Measurements from ENCODE around the gene ADAMTS2. TPM values are rescaled to one million over a fixed set of nuclear protein-coding genes. Genes with fewer than 3 reads are reported as not detected.

The ADAMTS2 gene
- total and polyA plus RNA-seq, 4 donors: 4.8 to 49.8 (median 32.0) TPM

DNA sequence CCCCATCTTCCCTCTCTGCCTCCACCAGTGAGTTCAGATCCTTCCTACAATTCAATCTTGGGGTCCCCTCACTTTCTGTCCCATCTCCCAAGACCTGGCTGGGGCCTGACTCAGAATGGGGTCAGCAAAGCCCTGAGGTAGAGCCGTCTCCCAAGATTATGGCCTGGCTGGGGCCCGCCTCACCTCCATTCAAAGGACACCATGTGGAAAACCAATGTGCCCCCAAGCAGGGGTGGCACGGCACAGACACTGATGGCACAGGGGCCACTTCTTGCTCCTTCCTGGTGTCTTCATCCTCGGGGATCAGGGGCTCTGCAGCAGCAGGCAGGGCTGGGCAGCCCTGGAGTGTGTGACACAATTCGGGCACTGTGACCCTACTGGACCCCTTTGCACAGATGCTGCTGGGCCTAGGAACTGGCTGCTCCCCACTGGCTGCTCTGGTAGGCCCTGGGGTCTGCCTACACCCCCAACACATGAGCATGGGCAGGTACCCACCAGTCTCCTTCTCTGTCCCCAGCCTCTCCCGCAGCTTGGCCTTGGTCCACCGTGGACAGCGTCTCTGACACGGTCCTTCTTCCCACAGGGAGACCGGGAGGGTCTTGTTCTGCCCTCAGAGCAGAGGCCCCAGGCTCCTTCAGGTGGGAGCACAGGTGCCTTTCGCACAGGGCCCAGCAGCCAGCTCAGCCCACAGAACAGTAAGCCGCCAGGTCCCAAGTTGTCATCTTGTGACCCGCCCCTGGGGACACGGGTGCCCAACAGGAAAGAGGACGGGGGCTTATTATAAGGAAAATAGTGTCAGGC is 89.5 kb downstream of the ADAMTS2 start:
- no peak for DNase-seq
- Histone ChIP-seq H3K36me3 (ENCODE audit: control insufficient read depth in 1 of 2, insufficient read depth in 2 of 2, low read length in 1 of 2) (no peaks in the 10 kb centered on the region), H3K9me3 (ENCODE audit: control insufficient read depth, low read length) (no peaks in the 10 kb centered on the region), H3K27ac (ENCODE audit: low read depth in 1 of 2, low read length in 2 of 2) (no peak overlapping the region), H3K27me3 (ENCODE audit: control insufficient read depth in 1 of 2, insufficient read depth in 2 of 2, low read length in 1 of 2) (no peaks in the 10 kb centered on the region), H3K4me3 (ENCODE audit: low read length in 2 of 2) (no peak overlapping the region), H3K4me1 (ENCODE audit: control insufficient read depth in 1 of 2, insufficient read depth in 2 of 2, low read length in 2 of 2) (no peaks in the 10 kb centered on the region)
- no peak for ATAC-seq (ENCODE audit: low FRiP score)
- intact Hi-C loops (cut with DNase I): no loop called here
- WGBS, 2 donors: 95 to 96% methylated on average over 15 of the region's 15 CpGs

DNA sequence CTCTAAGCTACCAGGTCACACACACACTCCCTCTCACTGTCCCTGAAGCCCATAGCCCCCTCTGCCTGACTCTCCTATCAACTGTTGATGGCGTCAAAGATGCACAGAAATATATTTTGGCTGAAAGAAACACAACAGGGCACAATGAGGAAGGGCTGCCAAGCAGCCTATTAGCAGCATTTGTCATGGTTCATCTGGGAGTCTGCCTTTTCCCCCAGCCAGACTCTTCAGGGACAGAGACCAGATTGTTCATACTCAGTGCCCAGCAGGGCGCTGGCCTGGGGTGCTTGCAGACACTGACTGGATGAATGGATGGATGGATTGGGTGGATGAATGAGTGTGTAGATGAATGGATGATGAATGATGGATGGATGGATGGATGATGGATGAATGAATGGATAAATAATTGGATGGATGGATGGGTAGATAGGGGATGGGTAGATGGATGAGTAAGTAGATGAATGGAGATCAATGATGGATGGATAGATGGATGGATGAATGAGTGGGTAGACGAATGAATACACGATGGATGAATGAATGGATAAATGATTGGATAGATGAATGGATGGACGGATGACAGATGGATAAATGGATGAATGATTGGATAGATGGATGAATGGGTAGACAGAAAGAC is 90.5 kb downstream of the ADAMTS2 start:
- DNase-seq (no peak), ATAC-seq (ENCODE audit: low FRiP score) (no peak)
- Histone ChIP-seq H3K4me1 (ENCODE audit: control insufficient read depth in 1 of 2, insufficient read depth in 2 of 2, low read length in 2 of 2) (no peaks in the 10 kb centered on the region), H3K9me3 (ENCODE audit: control insufficient read depth, low read length) (no peaks in the 10 kb centered on the region), H3K36me3 (ENCODE audit: control insufficient read depth in 1 of 2, insufficient read depth in 2 of 2, low read length in 1 of 2) (no peaks in the 10 kb centered on the region), H3K4me3 (ENCODE audit: low read length in 2 of 2) (no peak overlapping the region), H3K27ac (ENCODE audit: low read depth in 1 of 2, low read length in 2 of 2) (no peak overlapping the region), H3K27me3 (ENCODE audit: control insufficient read depth in 1 of 2, insufficient read depth in 2 of 2, low read length in 1 of 2) (no peaks in the 10 kb centered on the region)
- intact Hi-C loops (cut with DNase I): no loop called here
- 98 to 99% methylated on average over 5 of the region's 5 CpGs for WGBS, 2 donors

DNA sequence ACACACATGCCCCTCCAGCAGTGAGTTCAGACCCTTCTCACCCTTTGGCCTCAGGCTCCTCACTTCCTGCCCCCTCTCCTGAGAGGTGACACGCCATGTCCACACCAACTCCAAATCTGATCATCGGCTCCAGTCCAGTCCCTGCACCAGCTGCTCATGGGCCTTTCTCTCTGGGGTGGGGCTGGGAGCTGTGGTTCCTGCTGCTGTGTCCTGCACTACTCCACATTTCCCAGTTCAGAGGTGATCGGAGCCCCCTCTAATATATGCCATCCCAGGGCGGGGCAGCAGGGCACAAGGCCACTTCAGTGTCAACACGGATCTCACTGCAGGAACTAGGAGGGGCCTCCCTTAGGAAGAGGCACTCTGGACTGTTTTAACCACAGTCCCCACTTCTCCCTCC is 91.5 kb downstream of the ADAMTS2 start:
- no peaks in the 10 kb centered on the region for H3K9me3 ChIP-seq (ENCODE audit: control insufficient read depth, low read length)
- intact Hi-C loops (cut with DNase I): no loop called here
- WGBS, 2 donors: 91% methylated on average over 5 of the region's 5 CpGs
- H3K36me3 ChIP-seq (ENCODE audit: control insufficient read depth in 1 of 2, insufficient read depth in 2 of 2, low read length in 1 of 2): no peaks in the 10 kb centered on the region
- no peaks in the 10 kb centered on the region for H3K4me1 ChIP-seq (ENCODE audit: control insufficient read depth in 1 of 2, insufficient read depth in 2 of 2, low read length in 2 of 2)
- DNase-seq (no peak), ATAC-seq (ENCODE audit: low FRiP score) (no peak)
- H3K4me3 ChIP-seq (ENCODE audit: low read length in 2 of 2): no peak overlapping the region
- H3K27me3 ChIP-seq (ENCODE audit: control insufficient read depth in 1 of 2, insufficient read depth in 2 of 2, low read length in 1 of 2): no peaks in the 10 kb centered on the region
- H3K27ac ChIP-seq (ENCODE audit: low read depth in 1 of 2, low read length in 2 of 2): no peak overlapping the region

DNA sequence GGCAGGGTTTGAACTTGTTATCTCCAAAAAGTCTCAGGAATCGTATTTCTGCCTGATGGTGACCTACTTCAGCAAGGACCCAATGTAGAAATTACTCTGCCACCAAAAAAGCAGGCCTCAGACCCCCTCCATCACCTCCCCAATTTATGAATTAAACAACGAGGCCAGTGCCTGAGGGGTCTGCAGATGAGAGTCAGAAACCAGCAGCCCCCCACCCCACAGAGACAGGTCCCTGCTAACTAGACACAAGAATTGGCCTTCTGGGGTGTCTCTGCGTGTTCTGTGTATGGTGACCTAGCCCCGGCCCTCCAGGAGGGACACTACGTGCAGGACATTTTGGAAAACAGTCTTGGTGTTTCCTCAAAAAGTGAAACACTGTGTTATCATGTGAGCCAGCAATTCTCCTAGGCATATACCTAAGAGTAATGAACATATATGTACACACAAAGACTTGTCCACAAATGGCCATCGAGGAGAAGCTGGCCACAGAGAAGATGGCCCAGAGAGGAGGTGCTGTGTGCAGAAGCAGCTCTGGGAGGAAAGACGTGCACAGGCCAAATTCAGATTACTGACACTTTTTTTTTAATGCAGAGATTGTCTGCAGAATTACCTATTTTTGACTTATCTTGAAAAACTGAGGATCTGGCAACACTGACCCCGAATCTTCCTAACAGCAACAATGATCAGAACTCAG is 93.8 kb downstream of the ADAMTS2 start:
- DNase-seq (no peak), ATAC-seq (ENCODE audit: low FRiP score) (no peak)
- Histone ChIP-seq H3K4me1 (ENCODE audit: control insufficient read depth in 1 of 2, insufficient read depth in 2 of 2, low read length in 2 of 2) (no peaks in the 10 kb centered on the region), H3K9me3 (ENCODE audit: control insufficient read depth, low read length) (no peaks in the 10 kb centered on the region), H3K27ac (ENCODE audit: low read depth in 1 of 2, low read length in 2 of 2) (no peak overlapping the region), H3K4me3 (ENCODE audit: low read length in 2 of 2) (no peak overlapping the region), H3K36me3 (ENCODE audit: control insufficient read depth in 1 of 2, insufficient read depth in 2 of 2, low read length in 1 of 2) (no peaks in the 10 kb centered on the region), H3K27me3 (ENCODE audit: control insufficient read depth in 1 of 2, insufficient read depth in 2 of 2, low read length in 1 of 2) (no peaks in the 10 kb centered on the region)
- intact Hi-C loops (cut with DNase I): no loop called here
- WGBS, 2 donors: 92 to 94% methylated on average over 8 of the region's 8 CpGs

DNA sequence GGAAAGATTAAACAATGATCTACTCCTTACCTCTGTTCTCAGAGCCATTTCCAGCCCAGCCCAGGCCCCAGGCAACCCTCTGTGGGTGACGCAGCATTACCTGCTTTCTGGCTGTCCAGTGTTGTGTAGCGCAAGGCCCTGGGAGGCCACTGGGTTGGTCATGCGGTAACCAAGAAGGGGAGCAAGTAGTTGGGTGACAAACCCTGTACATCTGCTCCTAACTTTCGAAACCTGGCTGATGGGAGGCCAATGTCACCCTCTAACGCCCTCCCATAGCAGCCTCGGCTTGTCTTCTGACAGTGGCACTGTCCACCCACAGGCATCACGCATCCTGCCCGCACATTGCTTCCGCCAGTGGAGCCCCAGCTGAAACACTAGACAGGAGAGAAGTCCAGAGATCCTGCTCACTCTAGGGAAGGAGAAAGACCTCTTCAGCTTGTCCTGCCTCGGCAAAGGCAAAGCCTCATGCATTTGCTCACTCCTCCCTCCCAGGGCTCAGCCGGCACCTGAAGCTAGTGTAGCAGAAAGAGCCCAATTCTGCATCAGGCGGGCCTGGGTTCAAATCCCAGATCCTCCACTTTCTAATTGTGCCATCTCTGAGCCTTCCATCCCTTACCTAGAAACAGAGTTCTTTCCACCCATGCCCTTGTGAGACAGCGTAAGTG is 94.6 kb downstream of the ADAMTS2 start:
- Histone ChIP-seq H3K4me1 (ENCODE audit: control insufficient read depth in 1 of 2, insufficient read depth in 2 of 2, low read length in 2 of 2) (no peaks in the 10 kb centered on the region), H3K27ac (ENCODE audit: low read depth in 1 of 2, low read length in 2 of 2) (no peak overlapping the region), H3K9me3 (ENCODE audit: control insufficient read depth, low read length) (peaks cover 2% of the 10 kb centered on the region), H3K27me3 (ENCODE audit: control insufficient read depth in 1 of 2, insufficient read depth in 2 of 2, low read length in 1 of 2) (no peaks in the 10 kb centered on the region), H3K36me3 (ENCODE audit: control insufficient read depth in 1 of 2, insufficient read depth in 2 of 2, low read length in 1 of 2) (no peaks in the 10 kb centered on the region), H3K4me3 (ENCODE audit: low read length in 2 of 2) (no peak overlapping the region)
- WGBS, 2 donors: 96 to 98% methylated on average over 13 of the region's 13 CpGs
- ATAC-seq (ENCODE audit: low FRiP score) (no peak), DNase-seq (no peak)
- intact Hi-C loops (cut with DNase I): no loop called here

DNA sequence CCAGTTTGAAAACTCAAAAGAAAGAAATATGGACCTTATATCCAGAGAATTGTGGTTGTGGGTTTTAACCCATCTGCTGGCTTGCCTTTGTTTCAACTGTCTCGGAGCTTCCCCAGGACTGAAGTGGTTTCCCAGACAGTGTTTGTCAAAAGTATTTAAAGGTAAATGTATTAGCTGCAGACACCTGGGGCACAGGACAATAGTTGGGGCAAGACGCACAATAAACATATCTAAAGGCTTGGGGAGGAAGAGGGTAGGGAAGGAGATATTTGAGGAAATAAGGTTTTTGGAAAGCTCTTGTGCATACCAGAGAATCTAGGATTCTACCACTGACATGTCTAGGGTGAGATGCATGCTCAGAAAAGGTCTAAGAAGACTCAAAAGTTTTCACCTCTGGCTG is 99.0 kb downstream of the ADAMTS2 start:
- intact Hi-C loops (cut with DNase I): no loop called here
- H3K27me3 ChIP-seq (ENCODE audit: control insufficient read depth in 1 of 2, insufficient read depth in 2 of 2, low read length in 1 of 2): no peaks in the 10 kb centered on the region
- DNase-seq (no peak), ATAC-seq (ENCODE audit: low FRiP score) (no peak)
- H3K4me3 ChIP-seq (ENCODE audit: low read length in 2 of 2): no peak overlapping the region
- peaks cover 2% of the 10 kb centered on the region for H3K9me3 ChIP-seq (ENCODE audit: control insufficient read depth, low read length)
- no peaks in the 10 kb centered on the region for H3K4me1 ChIP-seq (ENCODE audit: control insufficient read depth in 1 of 2, insufficient read depth in 2 of 2, low read length in 2 of 2)
- H3K27ac ChIP-seq (ENCODE audit: low read depth in 1 of 2, low read length in 2 of 2): no peak overlapping the region
- H3K36me3 ChIP-seq (ENCODE audit: control insufficient read depth in 1 of 2, insufficient read depth in 2 of 2, low read length in 1 of 2): no peaks in the 10 kb centered on the region
- WGBS, 2 donors: 93 to 95% methylated on average over 2 of the region's 2 CpGs

DNA sequence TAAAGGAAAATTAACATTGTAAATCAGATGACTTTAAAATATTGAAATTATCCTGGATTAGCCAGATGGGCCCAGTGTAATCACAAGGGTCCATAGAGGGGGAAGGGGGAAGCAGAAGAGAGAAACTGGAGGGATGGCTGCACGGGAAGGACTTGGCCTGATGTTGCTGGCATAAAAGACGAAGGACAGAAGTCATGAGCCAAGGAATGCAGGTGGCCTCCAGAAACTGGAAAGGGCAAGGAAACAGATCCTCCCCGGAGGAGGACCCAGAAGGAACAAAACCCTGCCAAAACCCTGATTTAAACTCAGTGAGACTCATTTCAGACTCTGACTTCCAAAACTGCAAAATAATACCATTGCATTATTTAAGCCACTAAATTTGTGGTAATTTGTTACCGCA is 100.2 kb downstream of the ADAMTS2 start:
- H3K4me1 ChIP-seq (ENCODE audit: control insufficient read depth in 1 of 2, insufficient read depth in 2 of 2, low read length in 2 of 2): no peaks in the 10 kb centered on the region
- no peak for DNase-seq
- intact Hi-C loops (cut with DNase I): no loop called here
- H3K27ac ChIP-seq (ENCODE audit: low read depth in 1 of 2, low read length in 2 of 2): no peak overlapping the region
- H3K36me3 ChIP-seq (ENCODE audit: control insufficient read depth in 1 of 2, insufficient read depth in 2 of 2, low read length in 1 of 2): no peaks in the 10 kb centered on the region
- WGBS, 2 donors: 84 to 92% methylated on average over 4 of the region's 4 CpGs
- no peaks in the 10 kb centered on the region for H3K27me3 ChIP-seq (ENCODE audit: control insufficient read depth in 1 of 2, insufficient read depth in 2 of 2, low read length in 1 of 2)
- no peak overlapping the region for H3K4me3 ChIP-seq (ENCODE audit: low read length in 2 of 2)
- H3K9me3 ChIP-seq (ENCODE audit: control insufficient read depth, low read length): peaks cover 2% of the 10 kb centered on the region
- no peak for ATAC-seq (ENCODE audit: low FRiP score)

DNA sequence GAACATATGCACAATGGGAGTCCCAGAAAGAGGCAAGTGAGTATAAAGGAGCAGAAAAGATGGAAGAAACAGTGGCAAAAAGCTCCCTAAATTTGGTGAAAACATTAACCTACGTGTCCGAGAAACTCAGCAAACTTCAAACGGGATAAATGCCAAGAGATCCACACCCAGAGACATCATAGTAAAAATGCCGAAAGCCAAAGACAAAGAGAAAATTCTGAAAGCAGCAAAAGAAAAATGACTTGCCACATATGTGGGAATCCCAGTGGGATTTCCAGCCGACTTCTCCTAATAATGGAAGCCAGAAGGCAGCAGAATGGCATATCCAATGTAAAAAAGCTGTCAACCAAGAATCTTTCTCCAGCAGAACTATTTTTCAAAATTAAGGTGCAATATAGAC is 101.2 kb downstream of the ADAMTS2 start:
- DNase-seq (no peak), ATAC-seq (ENCODE audit: low FRiP score) (no peak)
- Histone ChIP-seq H3K4me3 (ENCODE audit: low read length in 2 of 2) (no peak overlapping the region), H3K9me3 (ENCODE audit: control insufficient read depth, low read length) (peaks cover 2% of the 10 kb centered on the region), H3K27me3 (ENCODE audit: control insufficient read depth in 1 of 2, insufficient read depth in 2 of 2, low read length in 1 of 2) (no peaks in the 10 kb centered on the region), H3K4me1 (ENCODE audit: control insufficient read depth in 1 of 2, insufficient read depth in 2 of 2, low read length in 2 of 2) (no peaks in the 10 kb centered on the region), H3K27ac (ENCODE audit: low read depth in 1 of 2, low read length in 2 of 2) (no peak overlapping the region), H3K36me3 (ENCODE audit: control insufficient read depth in 1 of 2, insufficient read depth in 2 of 2, low read length in 1 of 2) (no peaks in the 10 kb centered on the region)
- WGBS, 2 donors: 51 to 80% methylated on average over 5 of the region's 5 CpGs
- intact Hi-C loops (cut with DNase I): no loop called here
